Stomach (tissue), 9 donors: ENCODE measurements around the gene OTUD7B. TPM values are rescaled to one million over a fixed set of nuclear protein-coding genes. Genes with fewer than 3 reads are reported as not detected.

Experiments used
- DNase-seq, 2 donors: peaks; one replicate each; pipeline versions ENCODE4 v3.0.0 to v3.0.0-alpha.2; 2013 to 2019
- H3K27ac ChIP-seq, 5 donors: fragments of 200-600 bp in 4 of 5; sonication (generic) in 4 of 5; one replicate each; pipeline ENCODE4 v1.5.1; 2013 to 2019; ENCODE audit warnings: mild to moderate bottlenecking in 1 of 5, moderate library complexity in 1 of 5
- H3K27me3 ChIP-seq, 3 donors: fragments of 200-600 bp; sonication (generic); one replicate each; pipeline ENCODE4 v1.5.1; 2017 to 2019; ENCODE audit warnings: mixed run types in 1 of 3
- H3K36me3 ChIP-seq, 4 donors: fragments of 200-600 bp; sonication (generic); 1 replicate in 3 of 4; 2 replicates in 1 of 4; pipeline ENCODE4 v1.5.1; 2016 to 2019
- H3K4me1 ChIP-seq, 4 donors: fragments of 200-600 bp; sonication (generic); one replicate each; pipeline ENCODE4 v1.5.1; 2016 to 2019
- H3K4me3 ChIP-seq, 4 donors: fragments of 200-600 bp; sonication (generic) in 3 of 4; one replicate each; pipeline ENCODE4 v1.5.1; 2016 to 2019; ENCODE audit warnings: mild to moderate bottlenecking in 1 of 4
- H3K9me3 ChIP-seq, 4 donors: fragments of 200-600 bp; sonication (generic); one replicate each; pipeline ENCODE4 v1.5.1; 2016 to 2019
- EP300 ChIP-seq: sonication (generic); formaldehyde crosslinking; IDR thresholded peaks from one replicate; pipeline ENCODE4 v1.6.1; 2017; ENCODE audit warnings: antibody characterized with exemption
- POLR2A ChIP-seq, 4 donors: fragments of 450-650 bp; IDR thresholded peaks; one replicate each; pipeline ENCODE4 v1.6.1; 2016; ENCODE audit warnings: antibody characterized with exemption in 4 of 4, control low read depth in 2 of 4, mild to moderate bottlenecking in 1 of 4, moderate library complexity in 1 of 4
- POLR2AphosphoS5 ChIP-seq, 3 donors: sonication (generic); formaldehyde crosslinking; IDR thresholded peaks; one replicate each; pipeline ENCODE4 v1.6.1; 2016; ENCODE audit warnings: antibody characterized with exemption in 3 of 3
- WGBS, 5 donors: extraction: QIAGEN DNeasy Blood & Tissue Kit in 3 of 5; methylation state at CpG; one replicate each; pipeline versions ENCODE4 v1.1.5 to v1.1.7; 2013 to 2018; 5-methylcytosine and 5-hydroxymethylcytosine counted together
- intact Hi-C: fragments of 100-400 bp; cut with DNase I; formaldehyde crosslinking; loops from one replicate; pipeline ENCODE4 v1.15.1; 2023; ENCODE audit warnings: low total_unique reads
- polyA plus RNA-seq, 3 donors: library from polyadenylated mRNA; stranded (reverse); fragments of 200-250 nt; gene quantifications; one replicate each; pipeline ENCODE4 v1.2.3, GENCODE V29; 2013
- total RNA-seq, 5 donors: library from RNA; depleted of rRNA; stranded (reverse); fragments of >200 nt; gene quantifications; one replicate each; pipeline versions ENCODE4 v1.1.0 to v1.2.3, GENCODE V29; 2014 to 2016
- TF ChIP-seq, protein P1 (sequence below), 7 experiments: fragments of 450-650 bp in 4 of 7; fragments of 200-600 bp in 3 of 7; sonication (generic) in 3 of 7; IDR thresholded peaks; one replicate each; pipeline ENCODE4 v1.5.1; 2016 to 2019; ENCODE audit warnings: antibody characterized with exemption in 7 of 7, control low read depth in 2 of 7, mild to moderate bottlenecking in 1 of 7
- donor health status: healthy with polysubstance abuse.
- donor health status: Bipolar disorder and iron deficiency.
- donor health status: healthy.

Gene OTUD7B
- total and polyA plus RNA-seq, 8 donors, result 2.2 to 38.8 (median 10.9) TPM

DNA sequence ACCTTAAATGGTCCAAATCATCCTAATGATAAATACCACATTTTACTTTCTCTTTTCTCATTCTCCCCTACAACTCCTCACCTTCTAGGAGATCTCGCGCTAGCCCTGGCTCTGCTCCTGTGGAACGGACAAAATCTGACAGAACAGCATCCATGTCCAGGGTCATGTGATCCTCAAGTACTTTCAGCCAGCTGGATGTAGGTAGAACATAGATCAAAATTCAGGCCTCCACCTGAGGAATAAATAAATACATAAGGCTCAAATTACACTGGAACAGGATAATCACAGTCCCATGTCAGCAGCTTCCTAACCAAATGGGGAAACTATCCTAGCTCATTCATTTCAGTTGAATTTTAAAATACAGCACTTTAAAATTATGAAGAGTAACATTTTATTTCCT is 33.2 kb downstream of the OTUD7B start:
- intact Hi-C loops, result no loop called here
- peaks cover 25 to 51% (median 50%) of the 10 kb centered on the region in 4 donors for H3K36me3 ChIP-seq
- TF ChIP-seq EP300 (no peak), POLR2A (IDR thresholded peaks at IDR 0.05) (no peak), POLR2AphosphoS5 (IDR thresholded peaks at IDR 0.05) (no peak)
- TF ChIP-seq, protein P1, sequence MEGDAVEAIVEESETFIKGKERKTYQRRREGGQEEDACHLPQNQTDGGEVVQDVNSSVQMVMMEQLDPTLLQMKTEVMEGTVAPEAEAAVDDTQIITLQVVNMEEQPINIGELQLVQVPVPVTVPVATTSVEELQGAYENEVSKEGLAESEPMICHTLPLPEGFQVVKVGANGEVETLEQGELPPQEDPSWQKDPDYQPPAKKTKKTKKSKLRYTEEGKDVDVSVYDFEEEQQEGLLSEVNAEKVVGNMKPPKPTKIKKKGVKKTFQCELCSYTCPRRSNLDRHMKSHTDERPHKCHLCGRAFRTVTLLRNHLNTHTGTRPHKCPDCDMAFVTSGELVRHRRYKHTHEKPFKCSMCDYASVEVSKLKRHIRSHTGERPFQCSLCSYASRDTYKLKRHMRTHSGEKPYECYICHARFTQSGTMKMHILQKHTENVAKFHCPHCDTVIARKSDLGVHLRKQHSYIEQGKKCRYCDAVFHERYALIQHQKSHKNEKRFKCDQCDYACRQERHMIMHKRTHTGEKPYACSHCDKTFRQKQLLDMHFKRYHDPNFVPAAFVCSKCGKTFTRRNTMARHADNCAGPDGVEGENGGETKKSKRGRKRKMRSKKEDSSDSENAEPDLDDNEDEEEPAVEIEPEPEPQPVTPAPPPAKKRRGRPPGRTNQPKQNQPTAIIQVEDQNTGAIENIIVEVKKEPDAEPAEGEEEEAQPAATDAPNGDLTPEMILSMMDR (IDR thresholded peaks at IDR 0.05), result no peak
- no peak overlapping the region for H3K4me3 ChIP-seq
- H3K9me3 ChIP-seq, result no peaks in the 10 kb centered on the region
- no peaks in the 10 kb centered on the region for H3K27me3 ChIP-seq
- 84 to 92% (median 87%) methylated on average over 3 of the region's 3 CpGs for WGBS, 5 donors
- DNase-seq, result no peak
- no peak overlapping the region for H3K27ac ChIP-seq
- peaks cover 6 to 43% (median 25%) of the 10 kb centered on the region in 4 donors for H3K4me1 ChIP-seq

DNA sequence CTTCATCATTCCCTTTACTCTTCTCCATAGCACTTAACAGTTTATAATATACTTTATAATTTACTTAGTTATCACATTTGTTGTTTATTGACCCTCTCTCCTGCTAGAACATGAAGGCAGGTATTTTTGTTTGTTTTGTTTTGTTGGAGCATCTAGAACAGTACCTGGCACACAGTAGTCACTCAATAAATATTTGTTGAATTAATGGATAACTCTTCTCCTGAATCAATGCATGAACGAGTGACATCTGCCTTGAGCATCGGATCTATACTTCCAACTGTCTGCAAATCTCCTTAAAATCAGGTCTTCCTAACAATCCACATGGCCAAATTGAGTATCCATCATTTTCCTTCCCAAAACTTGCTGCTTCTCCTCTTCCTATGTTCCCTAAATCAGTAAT is 38.0 kb downstream of the OTUD7B start:
- Histone ChIP-seq H3K4me1 (peaks cover 0 to 1% (median 0%) of the 10 kb centered on the region in 4 donors), H3K27me3 (no peaks in the 10 kb centered on the region), H3K4me3 (no peak overlapping the region), H3K27ac (no peak overlapping the region), H3K36me3 (peaks cover 43 to 97% (median 96%) of the 10 kb centered on the region in 4 donors), H3K9me3 (no peaks in the 10 kb centered on the region)
- no peak for DNase-seq
- intact Hi-C loops, result no loop called here
- TF ChIP-seq EP300, result no peak
- TF ChIP-seq POLR2AphosphoS5 (IDR thresholded peaks at IDR 0.05), result no peak
- TF ChIP-seq, protein P1 (IDR thresholded peaks at IDR 0.05), result no peak
- TF ChIP-seq POLR2A (IDR thresholded peaks at IDR 0.05), result no peak
- WGBS, 5 donors, result 86 to 93% (median 88%) methylated on average over 2 of the region's 2 CpGs

DNA sequence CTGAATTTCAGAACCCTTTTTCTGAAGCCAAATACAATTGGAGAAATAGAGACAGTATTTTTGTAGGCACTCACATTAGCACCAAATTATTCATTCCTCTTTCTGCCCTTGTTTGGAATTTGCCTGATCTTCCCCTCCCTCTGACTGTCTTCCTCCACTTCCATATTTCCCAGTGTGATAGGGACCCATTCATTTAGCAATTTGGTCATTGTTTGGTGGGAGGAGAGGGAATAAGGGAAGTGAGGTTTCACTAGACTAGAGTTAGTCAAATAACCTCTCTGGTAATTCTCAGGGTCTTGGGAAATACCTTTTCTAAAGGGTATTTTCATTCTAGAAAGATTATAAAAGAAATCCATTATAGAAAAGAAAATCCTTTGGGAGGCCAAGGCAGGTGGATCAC is 42.9 kb downstream of the OTUD7B start:
- no peak for DNase-seq
- no peaks in the 10 kb centered on the region for H3K27me3 ChIP-seq
- no peak overlapping the region for H3K4me3 ChIP-seq
- peaks cover 7 to 38% (median 8%) of the 10 kb centered on the region in 4 donors for H3K4me1 ChIP-seq
- H3K36me3 ChIP-seq, result peaks cover 54 to 98% (median 94%) of the 10 kb centered on the region in 4 donors
- H3K9me3 ChIP-seq, result no peaks in the 10 kb centered on the region
- no peak overlapping the region for H3K27ac ChIP-seq
- TF ChIP-seq, protein P1 (IDR thresholded peaks at IDR 0.05), result no peak
- intact Hi-C loops, result loop anchor here (5.0 to 10.0 kb wide), 2 partner anchors 75 to 207 kb away; no protein-coding TSS in a partner anchor

DNA sequence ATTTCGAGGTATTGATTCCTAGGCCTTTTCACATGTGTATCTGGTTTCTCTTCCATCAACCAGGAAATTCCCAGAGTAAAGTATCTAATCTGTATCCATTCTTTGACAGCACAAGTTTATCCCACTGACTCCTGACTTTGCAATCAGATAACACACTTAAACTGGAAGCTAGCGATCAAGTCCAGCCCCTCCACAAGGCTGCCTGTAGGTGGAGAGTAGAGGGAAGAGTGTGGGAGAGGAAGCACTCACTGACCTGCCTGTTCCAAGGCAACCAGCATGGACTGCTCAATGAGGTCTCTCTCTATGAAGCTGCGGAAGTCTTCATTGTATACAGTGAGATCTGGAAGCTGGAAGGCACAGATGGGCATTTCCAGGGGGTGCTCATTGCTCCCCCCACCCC is 43.5 kb downstream of the OTUD7B start:
- TF ChIP-seq, protein P1 (IDR thresholded peaks at IDR 0.05), result no peak
- TF ChIP-seq POLR2AphosphoS5 (IDR thresholded peaks at IDR 0.05) (no peak), POLR2A (IDR thresholded peaks at IDR 0.05) (no peak), EP300 (no peak)
- peaks cover 49 to 96% (median 90%) of the 10 kb centered on the region in 4 donors for H3K36me3 ChIP-seq
- H3K9me3 ChIP-seq, result no peaks in the 10 kb centered on the region
- 73 to 86% (median 81%) methylated on average over 2 to 3 of the region's 3 CpGs for WGBS, 5 donors
- no peaks in the 10 kb centered on the region for H3K27me3 ChIP-seq
- intact Hi-C loops, result loop anchor here (5.0 to 10.0 kb wide), 2 partner anchors 75 to 208 kb away; no protein-coding TSS in a partner anchor
- DNase-seq, result no peak
- no peak overlapping the region for H3K4me3 ChIP-seq
- no peak overlapping the region for H3K27ac ChIP-seq
- H3K4me1 ChIP-seq, result peaks cover 7 to 44% (median 11%) of the 10 kb centered on the region in 4 donors
